ENCODE measurements around the gene RNPEPL1.

The RNPEPL1 gene

GRCh38 chr2:240628507-240628807, 60.2 kb downstream of the RNPEPL1 start:
- H3K4me2 ChIP-seq (ENCODE audit: low read depth, low read length), result no peak overlapping the region
- no peaks in the 10 kb centered on the region for H3K4me1 ChIP-seq (ENCODE audit: low read length)
- H3K36me3 ChIP-seq (replicated peaks; ENCODE audit: insufficient read depth, low read length), result no peaks in the 10 kb centered on the region
- no peaks in the 10 kb centered on the region for H3K79me2 ChIP-seq (ENCODE audit: low read length)
- no peak overlapping the region for H3K4me3 ChIP-seq (ENCODE audit: low read length)
- H3K27ac ChIP-seq (ENCODE audit: low read length), result no peak overlapping the region
- no peak overlapping the region for H2AFZ ChIP-seq (ENCODE audit: low read length)
- no peak for DNase-seq
- H3F3A ChIP-seq (ENCODE audit: insufficient read depth, low read length), result no peaks in the 10 kb centered on the region
- no peaks in the 10 kb centered on the region for H3K9me3 ChIP-seq (replicated peaks; ENCODE audit: insufficient read depth, low read length)
- no peaks in the 10 kb centered on the region for H3K9me2 ChIP-seq (replicated peaks; ENCODE audit: insufficient read depth, low read length)
- H3K27me3 ChIP-seq (replicated peaks; ENCODE audit: insufficient read depth, low read length), result peaks cover 4% of the 10 kb centered on the region; the same call in 1 of the 2 replicates
- H3K9ac ChIP-seq (ENCODE audit: low read length), result no peak overlapping the region
- no peak for TF ChIP-seq EZH2phosphoT487 (IDR thresholded peaks at IDR 0.05; ENCODE audit: low read length)
- no peak for TF ChIP-seq EZH2 (optimal IDR thresholded peaks at IDR 0.05; ENCODE audit: low read depth, low read length)
- TF ChIP-seq CTCF (IDR thresholded peaks at IDR 0.05; ENCODE audit: low read length), result no peak
- no peaks in the 10 kb centered on the region for H4K20me1 ChIP-seq (ENCODE audit: insufficient read depth, low read length)

- Histone ChIP-seq H3F3A (ENCODE audit: insufficient read depth, low read length) (no peaks in the 10 kb centered on the region), H2AFZ (ENCODE audit: low read length) (no peak overlapping the region), H3K27me3 (replicated peaks; ENCODE audit: insufficient read depth, low read length) (peaks cover 4% of the 10 kb centered on the region; the same call in 1 of the 2 replicates), H3K4me2 (ENCODE audit: low read depth, low read length) (no peak overlapping the region), H3K9me3 (replicated peaks; ENCODE audit: insufficient read depth, low read length) (no peaks in the 10 kb centered on the region), H3K4me1 (ENCODE audit: low read length) (no peaks in the 10 kb centered on the region), H3K9me2 (replicated peaks; ENCODE audit: insufficient read depth, low read length) (no peaks in the 10 kb centered on the region), H3K79me2 (ENCODE audit: low read length) (no peaks in the 10 kb centered on the region), H3K4me3 (ENCODE audit: low read length) (no peak overlapping the region), H3K9ac (ENCODE audit: low read length) (no peak overlapping the region), H4K20me1 (ENCODE audit: insufficient read depth, low read length) (no peaks in the 10 kb centered on the region), H3K36me3 (replicated peaks; ENCODE audit: insufficient read depth, low read length) (no peaks in the 10 kb centered on the region), H3K27ac (ENCODE audit: low read length) (no peak overlapping the region)
- DNase-seq, result no peak
- TF ChIP-seq EZH2phosphoT487 (IDR thresholded peaks at IDR 0.05; ENCODE audit: low read length) (no peak), CTCF (IDR thresholded peaks at IDR 0.05; ENCODE audit: low read length) (no peak), EZH2 (optimal IDR thresholded peaks at IDR 0.05; ENCODE audit: low read depth, low read length) (no peak)
Measured at GRCh38 chr2:240628808-240629618, 60.7 kb downstream of the RNPEPL1 start.

- Histone ChIP-seq H3K9ac (ENCODE audit: low read length) (no peak overlapping the region), H3K4me1 (ENCODE audit: low read length) (no peaks in the 10 kb centered on the region), H3K79me2 (ENCODE audit: low read length) (no peaks in the 10 kb centered on the region), H3K36me3 (replicated peaks; ENCODE audit: insufficient read depth, low read length) (no peaks in the 10 kb centered on the region), H3K9me3 (replicated peaks; ENCODE audit: insufficient read depth, low read length) (no peaks in the 10 kb centered on the region), H3F3A (ENCODE audit: insufficient read depth, low read length) (no peaks in the 10 kb centered on the region), H3K4me2 (ENCODE audit: low read depth, low read length) (no peak overlapping the region), H4K20me1 (ENCODE audit: insufficient read depth, low read length) (no peaks in the 10 kb centered on the region), H3K9me2 (replicated peaks; ENCODE audit: insufficient read depth, low read length) (no peaks in the 10 kb centered on the region), H2AFZ (ENCODE audit: low read length) (no peak overlapping the region), H3K27me3 (replicated peaks; ENCODE audit: insufficient read depth, low read length) (peaks cover 4% of the 10 kb centered on the region; the same call in 1 of the 2 replicates), H3K4me3 (ENCODE audit: low read length) (no peak overlapping the region), H3K27ac (ENCODE audit: low read length) (no peak overlapping the region)
- no peak for DNase-seq
- TF ChIP-seq EZH2 (optimal IDR thresholded peaks at IDR 0.05; ENCODE audit: low read depth, low read length) (no peak), CTCF (IDR thresholded peaks at IDR 0.05; ENCODE audit: low read length) (no peak), EZH2phosphoT487 (IDR thresholded peaks at IDR 0.05; ENCODE audit: low read length) (no peak)
Measured at GRCh38 chr2:240629619-240629967, 61.3 kb downstream of the RNPEPL1 start.

All from MM.1S (cell line).